ENCODE measurements around the gene DROSHA. TPM values are rescaled to one million over a fixed set of nuclear protein-coding genes. Genes with fewer than 3 reads are reported as not detected.

The DROSHA gene
- polyA plus RNA-seq, 3 donors = 2.2 to 12.6 (median 7.6) TPM

DNA sequence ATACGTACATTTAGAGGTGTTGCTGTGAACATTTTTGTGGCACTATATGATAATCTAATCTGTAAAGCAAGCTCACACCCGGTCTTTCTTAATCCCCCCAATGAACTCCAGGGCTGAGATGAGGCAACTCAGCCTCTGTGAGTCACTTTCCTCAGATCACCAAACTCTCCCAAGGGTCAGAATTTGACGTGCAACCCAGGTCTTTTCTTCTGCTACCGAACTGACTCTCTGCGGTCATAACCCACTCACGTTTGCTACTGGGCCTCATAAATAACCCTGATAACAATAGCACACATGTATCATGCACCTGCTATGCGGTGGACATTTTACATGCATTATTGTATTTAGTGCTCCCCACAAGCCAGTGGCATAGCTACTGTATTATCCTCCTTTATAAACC is 153.1 kb downstream of the DROSHA start:
- no peak overlapping the region for H3K27ac Mint-ChIP-seq
- Histone ChIP-seq H3K4me1 (ENCODE audit: control insufficient read depth in 1 of 2, insufficient read depth in 2 of 2, low read length in 2 of 2) (no peaks in the 10 kb centered on the region), H3K4me2 (replicated peaks; ENCODE audit: extremely low read depth, low read length, poor library complexity, severe bottlenecking) (no peak overlapping the region), H3K36me3 (replicated peaks in 1 of 2; ENCODE audit: control insufficient read depth in 1 of 2, insufficient read depth in 2 of 2, low read length in 2 of 2) (no peaks in the 10 kb centered on the region), H3K9me3 (replicated peaks in 1 of 2; ENCODE audit: control insufficient read depth in 1 of 2, insufficient read depth in 1 of 2, low read length in 2 of 2) (no peaks in the 10 kb centered on the region), H3K4me3 (replicated peaks in 1 of 3; ENCODE audit: low read depth in 2 of 3, low read length in 3 of 3) (no peak overlapping the region), H2AFZ (ENCODE audit: insufficient read depth, low read depth, low read length, poor library complexity, severe bottlenecking) (no peak overlapping the region), H3K27me3 (ENCODE audit: control insufficient read depth in 2 of 2, insufficient read depth in 2 of 2, low read length in 2 of 2) (no peaks in the 10 kb centered on the region), H3K79me2 (ENCODE audit: insufficient read depth, low read length) (no peaks in the 10 kb centered on the region), H4K20me1 (ENCODE audit: insufficient read depth, low read length) (no peaks in the 10 kb centered on the region), H3K9ac (ENCODE audit: insufficient read depth, low read length, poor library complexity, severe bottlenecking) (no peak overlapping the region), H3K27ac (ENCODE audit: low read depth in 1 of 2, low read length in 2 of 2) (no peak overlapping the region)
- intact Hi-C loops (cut with micrococcal nuclease) = no loop called here
- no peaks in the 10 kb centered on the region for H3K36me3 Mint-ChIP-seq
- TF ChIP-seq, protein P1, sequence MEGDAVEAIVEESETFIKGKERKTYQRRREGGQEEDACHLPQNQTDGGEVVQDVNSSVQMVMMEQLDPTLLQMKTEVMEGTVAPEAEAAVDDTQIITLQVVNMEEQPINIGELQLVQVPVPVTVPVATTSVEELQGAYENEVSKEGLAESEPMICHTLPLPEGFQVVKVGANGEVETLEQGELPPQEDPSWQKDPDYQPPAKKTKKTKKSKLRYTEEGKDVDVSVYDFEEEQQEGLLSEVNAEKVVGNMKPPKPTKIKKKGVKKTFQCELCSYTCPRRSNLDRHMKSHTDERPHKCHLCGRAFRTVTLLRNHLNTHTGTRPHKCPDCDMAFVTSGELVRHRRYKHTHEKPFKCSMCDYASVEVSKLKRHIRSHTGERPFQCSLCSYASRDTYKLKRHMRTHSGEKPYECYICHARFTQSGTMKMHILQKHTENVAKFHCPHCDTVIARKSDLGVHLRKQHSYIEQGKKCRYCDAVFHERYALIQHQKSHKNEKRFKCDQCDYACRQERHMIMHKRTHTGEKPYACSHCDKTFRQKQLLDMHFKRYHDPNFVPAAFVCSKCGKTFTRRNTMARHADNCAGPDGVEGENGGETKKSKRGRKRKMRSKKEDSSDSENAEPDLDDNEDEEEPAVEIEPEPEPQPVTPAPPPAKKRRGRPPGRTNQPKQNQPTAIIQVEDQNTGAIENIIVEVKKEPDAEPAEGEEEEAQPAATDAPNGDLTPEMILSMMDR (IDR thresholded peaks at IDR 0.05) = no peak
- H3K4me1 Mint-ChIP-seq = peaks cover 2% of the 10 kb centered on the region
- H3K27me3 Mint-ChIP-seq (ENCODE audit: low read depth in 3 of 3) = peaks cover 0 to 3% (median 0%) of the 10 kb centered on the region in 3 donors
- DNase-seq = no peak
- peaks cover 0 to 9% (median 1%) of the 10 kb centered on the region in 7 donors for H3K9me3 Mint-ChIP-seq
- WGBS (ENCODE audit: insufficient coverage) = 81% methylated on average over 6 of the region's 7 CpGs
- H3K4me3 Mint-ChIP-seq = no peak overlapping the region

- H3K4me2 ChIP-seq (replicated peaks; ENCODE audit: extremely low read depth, low read length, poor library complexity, severe bottlenecking) = no peak overlapping the region
- no peak overlapping the region for H3K27ac ChIP-seq (ENCODE audit: low read depth in 1 of 2, low read length in 2 of 2)
- H2AFZ ChIP-seq (ENCODE audit: insufficient read depth, low read depth, low read length, poor library complexity, severe bottlenecking) = no peak overlapping the region
- H4K20me1 ChIP-seq (ENCODE audit: insufficient read depth, low read length) = no peaks in the 10 kb centered on the region
- intact Hi-C loops (cut with micrococcal nuclease) = no loop called here
- Mint-ChIP-seq H3K36me3 (no peaks in the 10 kb centered on the region), H3K27me3 (ENCODE audit: low read depth in 3 of 3) (peaks cover 0 to 4% (median 0%) of the 10 kb centered on the region in 3 donors), H3K4me1 (peaks cover 2% of the 10 kb centered on the region), H3K9me3 (peaks cover 0 to 11% (median 1%) of the 10 kb centered on the region in 7 donors), H3K4me3 (no peak overlapping the region), H3K27ac (no peak overlapping the region)
- no peak overlapping the region for H3K9ac ChIP-seq (ENCODE audit: insufficient read depth, low read length, poor library complexity, severe bottlenecking)
- TF ChIP-seq, protein P1 (IDR thresholded peaks at IDR 0.05) = no peak
- H3K27me3 ChIP-seq (ENCODE audit: control insufficient read depth in 2 of 2, insufficient read depth in 2 of 2, low read length in 2 of 2) = no peaks in the 10 kb centered on the region
- H3K4me3 ChIP-seq (replicated peaks in 1 of 3; ENCODE audit: low read depth in 2 of 3, low read length in 3 of 3) = no peak overlapping the region
- H3K4me1 ChIP-seq (ENCODE audit: control insufficient read depth in 1 of 2, insufficient read depth in 2 of 2, low read length in 2 of 2) = no peaks in the 10 kb centered on the region
- DNase-seq = no peak
- H3K36me3 ChIP-seq (replicated peaks in 1 of 2; ENCODE audit: control insufficient read depth in 1 of 2, insufficient read depth in 2 of 2, low read length in 2 of 2) = no peaks in the 10 kb centered on the region
- no peaks in the 10 kb centered on the region for H3K79me2 ChIP-seq (ENCODE audit: insufficient read depth, low read length)
- H3K9me3 ChIP-seq (replicated peaks in 1 of 2; ENCODE audit: control insufficient read depth in 1 of 2, insufficient read depth in 1 of 2, low read length in 2 of 2) = no peaks in the 10 kb centered on the region
Measured at GRCh38 chr5:31378136-31378535, 153.8 kb downstream of the DROSHA start.
